Hepatic stellate cell (primary cell): ENCODE results near the gene CERS6.

Experiments
- DNase-seq: peaks from one replicate; pipeline ENCODE4 v3.0.0; 2011; ENCODE audit warnings: low spot score

The CERS6 gene

DNA sequence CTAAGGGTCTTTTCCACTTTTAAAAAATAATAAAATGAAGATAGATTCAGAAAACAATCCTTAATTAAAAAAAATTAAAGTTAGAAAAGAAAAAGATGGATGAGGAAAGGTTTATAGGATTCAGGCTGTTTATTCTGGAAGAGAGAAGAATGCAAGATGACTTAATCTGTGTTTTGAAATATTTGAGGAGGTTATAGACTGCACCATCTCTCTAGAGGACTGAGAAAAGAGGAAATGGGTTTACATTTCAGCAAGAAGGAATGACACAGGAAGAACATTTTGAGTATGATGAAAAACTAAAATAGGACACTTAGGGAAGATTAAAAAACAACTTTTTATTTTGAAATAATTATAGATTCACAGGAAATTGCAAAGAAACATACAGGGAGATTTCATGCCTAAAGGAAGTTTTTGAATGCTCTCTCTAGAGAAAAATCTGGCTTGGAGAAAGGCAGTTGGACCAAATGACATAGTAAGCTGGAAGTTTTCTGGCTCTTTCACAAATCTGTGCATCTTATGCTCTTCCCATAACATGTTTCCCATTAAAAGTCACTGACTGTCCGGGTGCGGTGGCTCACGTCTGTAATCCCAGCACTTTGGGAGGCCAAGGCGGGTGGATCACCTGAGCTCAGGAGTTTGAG lies 75.0 kb downstream of the CERS6 start:
- DNase-seq, result peak; percentile 37

DNA sequence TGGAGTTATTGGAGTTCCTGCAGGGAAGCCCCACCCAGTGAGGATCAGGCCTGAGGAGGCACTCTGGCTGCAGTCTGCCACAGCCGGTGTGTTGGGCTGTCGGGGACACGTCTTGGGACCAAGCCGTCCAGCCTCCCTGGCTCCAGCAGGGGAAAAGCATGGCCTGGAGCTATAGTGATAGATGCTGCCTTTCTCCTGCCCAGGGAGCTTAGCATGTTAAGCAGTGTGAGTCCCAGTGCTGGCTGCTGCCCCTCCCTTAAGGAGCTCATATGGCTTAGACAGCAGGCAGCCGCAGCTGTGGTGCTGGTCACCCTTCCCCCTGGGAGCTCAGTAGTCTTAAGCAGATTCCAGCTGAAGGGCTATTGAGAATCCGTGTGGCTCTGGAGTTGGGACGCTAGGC lies 78.9 kb downstream of the CERS6 start:
- DNase-seq, result no peak

DNA sequence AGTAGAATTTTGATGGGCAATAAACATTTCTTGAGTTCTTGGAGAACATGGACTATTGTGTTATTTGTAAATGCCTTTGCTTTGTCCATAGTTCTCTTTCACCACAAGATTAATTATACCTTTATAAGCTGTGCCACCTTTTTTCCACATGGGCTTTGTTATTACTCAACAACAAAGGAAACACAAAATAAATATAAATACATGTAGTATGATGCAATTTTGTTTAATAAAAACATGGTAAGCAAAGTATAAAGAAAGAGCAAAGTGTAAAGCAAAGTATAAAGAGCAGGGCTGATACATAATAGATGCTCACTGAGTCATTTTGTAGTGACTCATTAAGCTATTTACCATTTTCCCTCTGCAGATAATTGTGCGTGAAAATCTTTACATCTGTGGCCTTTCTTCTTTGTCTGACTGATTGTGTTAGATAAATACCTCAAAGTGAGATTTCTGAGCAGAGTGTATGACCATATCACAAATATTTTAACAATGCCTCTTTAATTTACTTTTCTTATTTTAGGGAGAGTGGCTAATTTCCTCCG lies 80.9 kb downstream of the CERS6 start:
- DNase-seq, result no peak

DNA sequence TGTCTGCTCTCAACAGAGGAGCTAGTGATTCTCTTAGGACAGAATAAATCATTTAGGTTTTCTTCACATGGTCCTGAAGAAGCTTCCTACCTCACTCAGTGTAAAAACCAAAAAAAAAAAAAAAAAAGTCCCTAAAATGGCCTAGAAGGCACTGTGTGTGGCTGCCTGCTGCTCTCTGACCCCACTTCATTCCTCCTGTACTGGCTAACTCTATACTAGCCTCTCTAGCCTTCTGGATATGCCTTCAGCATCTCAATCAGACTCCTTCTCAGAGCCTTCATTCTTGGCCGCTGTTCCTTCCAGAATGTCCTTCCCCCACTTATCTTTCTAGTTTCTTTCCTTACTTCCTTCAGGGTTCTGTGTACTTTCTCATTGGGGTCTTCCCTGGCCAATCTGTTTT lies 82.1 kb downstream of the CERS6 start:
- no peak for DNase-seq

DNA sequence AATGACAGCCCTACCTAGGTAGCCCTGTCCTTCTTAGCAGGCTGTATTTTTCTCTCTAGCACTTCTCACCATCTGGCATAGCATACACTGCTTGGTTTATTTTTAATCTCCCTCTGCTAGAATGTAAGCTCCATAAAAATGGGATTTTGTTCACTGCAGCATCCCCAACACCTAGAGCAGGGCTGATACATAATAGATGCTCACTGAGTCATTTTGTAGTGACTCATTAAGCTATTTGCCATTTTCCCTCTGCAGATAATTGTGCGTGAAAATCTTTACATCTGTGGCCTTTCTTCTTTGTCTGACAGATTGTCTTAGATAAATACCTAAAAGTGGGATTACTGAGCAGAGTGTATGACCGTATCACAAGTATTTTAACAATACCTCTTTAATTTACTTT lies 82.5 kb downstream of the CERS6 start:
- DNase-seq, result no peak

DNA sequence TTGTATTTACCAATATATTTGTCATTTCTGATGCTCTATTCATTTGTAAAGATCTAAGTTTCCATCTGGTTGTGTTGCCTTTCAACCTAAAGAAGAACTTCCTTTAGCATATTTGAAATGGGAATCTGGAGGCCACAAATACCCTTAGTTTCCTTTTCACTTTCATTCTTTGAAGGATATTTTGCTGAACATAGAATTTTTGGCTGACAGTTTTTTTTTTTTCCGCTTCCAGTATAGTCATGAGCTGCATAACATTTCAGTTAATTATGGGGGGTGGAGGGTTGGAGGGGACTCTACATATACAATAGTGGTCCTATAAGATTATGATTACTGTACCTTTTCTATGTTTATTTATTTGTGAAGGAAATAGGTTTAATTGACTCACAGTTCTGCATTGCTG lies 83.9 kb downstream of the CERS6 start:
- no peak for DNase-seq

DNA sequence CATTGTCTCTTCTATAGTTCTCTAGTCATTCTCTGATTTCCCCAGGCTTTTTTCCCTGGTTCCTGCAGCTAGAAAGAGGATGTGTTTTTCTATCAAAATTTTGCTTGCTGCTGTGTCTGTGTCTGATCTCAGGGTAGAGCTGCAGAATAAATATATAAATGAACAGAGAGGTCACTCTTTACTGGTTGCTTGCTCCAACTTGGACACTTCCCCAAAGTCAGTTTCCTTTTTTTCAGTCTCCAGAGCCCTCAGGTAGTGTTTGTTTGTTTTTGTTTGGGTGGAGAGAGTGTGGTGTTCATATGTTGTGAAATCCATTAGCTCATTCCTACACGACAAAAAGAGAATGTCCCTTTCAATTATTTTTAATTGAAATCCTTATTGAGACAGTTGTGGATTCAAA lies 85.8 kb downstream of the CERS6 start:
- DNase-seq, result no peak

DNA sequence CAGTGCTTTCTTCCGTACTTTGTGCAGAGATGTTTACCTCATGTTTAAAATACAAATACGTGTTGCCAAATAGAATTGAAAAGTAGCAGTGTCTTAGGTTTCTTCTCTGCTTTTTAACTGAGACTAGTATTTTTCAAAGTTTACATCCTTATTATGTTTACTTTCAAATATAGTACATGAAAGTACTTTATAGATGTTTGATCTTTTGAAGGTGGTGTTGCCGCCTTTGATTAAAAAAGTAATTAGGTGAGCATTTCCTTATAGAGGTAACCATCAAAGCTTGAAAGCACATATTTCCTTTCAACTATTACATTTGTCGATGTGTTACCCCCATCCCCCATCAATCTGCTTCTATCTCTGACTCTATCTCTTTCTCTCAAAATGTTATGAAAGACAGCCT lies 87.0 kb downstream of the CERS6 start:
- no peak for DNase-seq

DNA sequence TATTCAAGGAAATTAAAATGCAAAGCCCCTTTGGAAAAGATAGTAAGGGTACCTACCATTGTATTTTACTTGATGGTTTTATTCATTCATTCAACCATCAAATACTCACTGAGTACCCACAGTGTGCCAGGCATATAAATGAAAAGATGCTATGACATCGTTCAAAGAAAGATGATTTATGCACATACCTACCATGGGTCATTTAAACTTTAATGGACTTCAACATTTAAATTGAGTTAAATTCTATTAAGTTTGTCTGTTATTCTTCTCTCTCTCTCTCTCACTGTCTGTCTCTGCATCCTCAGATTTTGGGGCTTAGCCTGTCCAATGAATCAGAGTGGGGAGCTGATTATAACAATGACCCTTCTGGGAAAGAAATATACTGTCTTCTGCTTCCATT lies 87.9 kb downstream of the CERS6 start:
- no peak for DNase-seq

DNA sequence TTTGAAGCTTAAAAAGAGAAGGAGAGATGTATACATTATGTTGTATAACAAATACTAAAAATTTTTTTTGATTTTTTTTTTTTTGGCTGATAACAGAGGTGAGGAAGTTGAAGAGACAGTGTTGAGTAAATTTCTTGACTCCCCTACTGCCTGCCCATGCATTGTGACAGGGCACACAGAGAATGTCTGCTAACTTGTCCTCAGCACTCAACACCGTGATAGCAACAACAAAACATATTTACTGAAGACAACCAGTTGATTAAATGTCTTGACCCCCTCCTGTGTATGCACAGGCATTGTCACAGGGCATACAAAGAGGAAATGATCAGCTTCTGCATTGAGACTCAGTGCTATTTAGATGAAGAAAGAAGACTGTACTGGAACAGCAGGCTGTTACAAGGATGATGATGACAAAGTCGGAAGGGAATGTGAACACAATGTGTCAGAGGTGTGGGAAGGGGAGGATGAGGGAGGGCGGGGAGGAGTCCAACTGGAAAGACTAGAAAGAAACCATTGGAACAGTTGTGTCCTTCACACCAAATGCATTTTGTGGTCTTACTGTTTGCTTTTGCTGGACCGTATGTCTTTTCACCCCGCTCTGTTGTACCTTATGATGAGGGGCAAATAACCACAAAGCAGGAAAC lies 89.5 kb downstream of the CERS6 start:
- peak; percentile 45 for DNase-seq

DNA sequence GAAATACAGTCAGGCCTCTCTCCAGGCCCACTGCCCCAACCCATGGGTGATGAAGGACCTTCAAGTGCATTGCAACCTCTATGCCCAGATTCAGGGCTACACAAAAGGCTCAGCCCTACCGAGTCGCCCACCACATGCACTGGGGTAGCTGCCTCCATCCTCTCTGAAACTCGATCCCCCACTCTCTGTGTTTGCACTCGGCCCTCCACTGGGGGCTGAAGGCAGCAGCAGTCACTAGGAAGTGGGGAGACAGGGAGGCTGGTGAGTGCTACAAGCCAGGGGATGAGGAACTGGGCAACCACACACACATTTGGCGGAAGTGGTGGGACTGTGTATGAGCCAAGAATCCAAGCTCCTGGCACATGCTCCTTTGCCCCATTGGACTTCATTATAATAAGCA lies 94.6 kb downstream of the CERS6 start:
- no peak for DNase-seq

DNA sequence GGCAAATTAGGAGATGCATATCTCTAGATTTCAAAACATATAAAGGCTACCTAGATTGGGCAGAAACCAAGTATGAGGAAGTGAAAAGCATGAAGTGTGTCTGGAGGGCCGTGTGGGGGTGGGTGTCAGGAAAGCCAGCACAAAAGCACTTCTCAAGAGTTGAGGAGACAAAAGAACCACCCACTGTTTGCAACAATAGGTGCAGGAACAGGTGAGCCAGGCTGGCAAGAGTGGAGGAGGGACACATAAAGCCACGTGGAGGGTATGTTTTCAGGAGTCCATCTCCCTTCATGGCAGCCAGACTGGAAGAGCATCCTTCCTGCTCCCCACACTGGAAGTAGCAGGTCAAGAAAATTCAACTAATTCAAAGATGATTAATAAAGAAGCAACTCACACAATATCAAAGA lies 96.4 kb downstream of the CERS6 start:
- no peak for DNase-seq

DNA sequence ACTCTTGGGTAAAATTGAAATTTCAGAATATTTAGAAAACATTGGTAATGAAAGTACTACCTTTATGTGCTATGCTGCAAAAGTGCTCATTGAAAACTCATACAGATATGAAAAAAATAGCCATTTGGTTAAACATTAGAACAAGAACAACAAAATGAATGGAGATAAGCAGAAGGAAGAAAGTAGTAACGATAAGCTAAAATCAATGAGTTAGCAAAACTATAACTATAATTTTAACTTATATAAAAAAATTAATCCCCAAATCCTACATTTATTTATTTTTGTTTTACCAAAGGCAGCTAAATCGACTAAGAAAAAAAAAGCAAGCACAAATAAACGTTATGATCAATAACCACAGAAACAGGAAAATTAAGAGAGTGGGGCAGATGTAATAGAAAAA lies 99.2 kb downstream of the CERS6 start:
- DNase-seq, result no peak

DNA sequence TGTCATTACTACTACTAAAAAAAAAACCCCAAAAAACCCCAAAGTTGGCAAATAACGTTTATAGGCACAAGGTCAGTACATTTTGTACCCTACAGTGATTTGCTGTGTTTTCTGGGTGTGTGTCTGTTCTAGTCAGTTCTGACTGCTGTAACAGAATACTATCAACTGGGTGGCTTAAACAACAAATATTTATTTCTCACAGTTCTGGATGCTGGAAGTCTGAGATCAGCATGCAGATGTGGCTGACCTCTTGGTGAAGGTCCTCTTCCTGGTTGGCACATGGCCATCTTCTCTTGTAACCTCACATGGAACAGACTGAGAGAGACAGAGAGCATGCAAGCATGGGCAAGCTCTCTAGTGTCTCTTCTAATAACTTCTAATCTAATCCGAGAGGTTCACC lies 103.1 kb downstream of the CERS6 start:
- DNase-seq, result no peak

DNA sequence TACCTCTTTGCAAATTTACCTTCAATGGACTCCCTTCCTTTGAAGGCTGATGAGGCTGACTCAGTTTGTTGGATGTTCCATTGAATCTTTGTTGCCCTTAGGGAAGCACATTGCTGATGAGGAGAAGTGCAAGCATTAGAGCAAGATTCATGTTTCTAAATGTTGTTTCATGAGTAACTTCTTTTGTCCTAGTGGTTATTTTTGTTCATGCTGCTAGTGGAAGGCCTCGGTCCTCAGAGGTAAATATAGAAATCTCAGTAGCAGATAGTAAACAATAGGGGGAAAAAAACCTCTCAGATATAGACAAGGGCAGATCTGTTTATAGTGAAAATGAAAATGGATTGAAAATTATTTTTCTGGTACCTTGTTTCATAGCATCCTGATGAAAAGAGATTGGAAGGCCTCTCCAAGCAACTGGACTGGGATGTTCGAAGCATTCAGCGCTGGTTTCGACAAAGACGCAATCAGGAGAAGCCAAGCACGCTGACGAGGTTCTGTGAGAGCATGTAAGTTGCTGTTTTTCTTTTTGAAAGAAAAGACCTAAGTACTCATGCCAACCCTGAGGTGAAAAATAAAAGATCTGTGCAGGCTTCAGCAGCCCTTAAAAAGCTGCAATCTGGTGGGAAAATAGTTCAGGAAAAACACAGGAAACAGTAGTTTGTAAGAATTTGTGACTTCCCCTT lies 104.9 kb downstream of the CERS6 start:
- no peak for DNase-seq

DNA sequence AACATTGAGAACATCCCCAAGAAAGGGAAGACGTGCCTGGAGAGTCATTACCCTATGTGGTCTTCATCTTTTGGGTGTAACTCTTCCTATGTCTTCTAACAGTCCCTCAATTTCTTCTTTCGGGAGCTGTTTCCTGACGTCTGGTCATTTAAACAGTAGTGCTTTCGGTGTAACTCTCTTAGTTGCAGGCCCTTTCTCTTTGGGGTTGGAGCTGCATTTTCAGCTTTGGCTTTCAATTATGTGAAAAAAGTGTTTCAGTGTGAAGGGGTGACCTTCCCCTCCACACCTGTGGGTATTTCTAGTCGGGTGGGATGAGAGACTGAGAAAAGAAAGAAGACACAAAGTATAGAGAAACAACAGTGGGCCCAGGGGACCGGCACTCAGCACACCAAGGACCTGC lies 105.9 kb downstream of the CERS6 start:
- DNase-seq, result no peak

DNA sequence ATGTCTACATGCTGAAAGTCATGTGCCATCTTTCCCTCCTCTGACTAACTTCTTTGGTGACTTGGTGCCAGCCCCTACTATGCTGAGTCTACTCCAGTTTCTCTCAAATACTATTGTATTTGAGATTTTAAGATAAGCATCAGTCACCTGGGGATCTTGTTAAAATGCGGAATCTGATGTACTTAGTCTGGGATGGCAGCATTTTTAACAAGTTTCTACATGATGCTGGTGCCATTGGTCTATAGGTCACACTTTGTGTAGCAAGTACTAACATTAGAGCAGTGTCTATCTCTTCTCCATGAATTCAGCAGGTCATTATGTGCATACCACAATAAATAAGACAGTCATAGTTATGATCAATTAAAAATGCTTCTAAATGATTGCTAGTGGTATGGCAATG lies 106.9 kb downstream of the CERS6 start:
- DNase-seq, result no peak

DNA sequence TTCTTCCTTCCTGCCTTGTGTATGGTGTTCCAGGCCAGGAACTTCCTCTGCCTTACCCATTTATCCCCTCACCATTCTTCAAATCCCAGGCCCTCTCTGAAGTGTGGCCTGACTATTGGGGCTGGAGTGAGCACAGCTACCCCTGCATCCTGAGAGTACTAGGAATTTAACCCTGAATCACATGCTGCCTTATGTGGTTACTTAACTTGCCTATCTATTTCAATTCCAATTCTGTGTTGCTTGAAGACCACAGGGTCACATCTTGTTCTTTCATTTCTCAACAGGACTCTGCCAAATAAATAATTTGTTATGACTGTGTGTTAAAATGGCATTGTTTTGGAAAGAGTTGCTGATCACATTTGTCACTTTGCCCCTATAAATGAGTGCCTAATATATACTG lies 108.6 kb downstream of the CERS6 start:
- no peak for DNase-seq

DNA sequence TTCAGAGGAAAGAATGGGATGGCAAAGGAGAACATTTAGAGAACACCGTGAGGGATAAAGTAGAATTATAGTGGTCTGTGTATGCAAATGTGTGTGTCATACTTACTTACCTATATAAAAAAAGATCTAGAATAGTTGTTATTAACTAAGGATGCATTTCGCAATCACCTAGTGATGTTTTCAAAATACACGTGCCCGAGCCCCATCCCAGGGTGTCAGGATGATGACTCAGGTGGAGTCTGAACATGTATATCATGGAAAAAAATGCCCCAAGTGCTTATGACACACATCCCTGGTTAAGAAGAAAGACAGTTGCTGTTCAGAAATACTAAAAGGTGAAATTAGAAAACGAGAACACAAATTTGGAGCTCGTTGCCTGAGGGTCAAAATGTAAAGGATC lies 109.0 kb downstream of the CERS6 start:
- no peak for DNase-seq

DNA sequence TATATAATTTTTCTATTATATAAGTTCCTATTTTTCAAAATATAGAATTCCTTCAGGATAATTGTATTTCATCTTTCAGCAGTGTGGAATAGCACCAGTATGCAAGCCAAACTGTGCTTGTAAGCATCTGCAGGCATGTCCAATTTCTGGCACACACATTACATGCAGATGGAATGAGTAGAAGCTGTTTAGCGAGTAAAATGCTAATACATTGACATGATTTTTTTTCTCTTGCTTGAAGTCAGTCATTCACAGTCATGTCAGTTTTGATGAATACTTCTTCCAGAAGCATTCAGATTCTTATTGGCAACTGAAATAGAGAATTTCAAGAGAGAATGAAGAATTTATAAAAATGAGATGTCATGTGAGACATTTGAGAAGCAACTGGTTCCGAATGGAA lies 109.4 kb downstream of the CERS6 start:
- DNase-seq, result no peak

DNA sequence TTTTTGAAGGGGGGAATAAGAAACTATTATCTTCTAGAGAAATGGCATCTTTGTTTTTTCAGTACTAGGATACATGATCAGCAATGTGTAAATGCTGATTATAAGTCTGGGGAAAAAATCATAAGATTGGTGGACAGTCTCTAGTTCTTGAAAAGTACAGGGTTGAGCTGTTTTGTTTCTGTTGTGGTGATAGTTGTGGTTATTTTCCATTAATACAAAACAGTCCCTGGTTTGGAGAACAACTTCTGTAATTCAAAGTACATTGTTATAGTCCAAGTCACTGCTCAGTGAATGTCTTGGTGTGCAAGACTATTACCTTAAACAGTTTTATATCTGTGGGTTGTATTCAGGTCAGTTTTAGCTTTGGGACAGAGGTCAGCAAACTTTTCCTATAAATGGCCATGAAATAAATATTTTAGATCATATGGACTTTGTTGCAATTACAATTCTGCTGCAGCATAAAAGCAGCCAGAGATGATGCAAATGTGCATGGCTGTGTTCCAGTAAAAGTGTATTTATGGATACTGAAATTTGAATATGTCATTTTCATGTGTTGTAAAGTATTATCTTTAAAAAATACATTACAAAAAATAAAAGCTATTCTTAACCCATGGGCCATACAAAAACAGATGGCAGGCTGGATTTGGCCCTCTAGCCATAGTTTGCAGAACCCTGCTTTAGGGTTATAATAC lies 111.0 kb downstream of the CERS6 start:
- DNase-seq, result no peak

DNA sequence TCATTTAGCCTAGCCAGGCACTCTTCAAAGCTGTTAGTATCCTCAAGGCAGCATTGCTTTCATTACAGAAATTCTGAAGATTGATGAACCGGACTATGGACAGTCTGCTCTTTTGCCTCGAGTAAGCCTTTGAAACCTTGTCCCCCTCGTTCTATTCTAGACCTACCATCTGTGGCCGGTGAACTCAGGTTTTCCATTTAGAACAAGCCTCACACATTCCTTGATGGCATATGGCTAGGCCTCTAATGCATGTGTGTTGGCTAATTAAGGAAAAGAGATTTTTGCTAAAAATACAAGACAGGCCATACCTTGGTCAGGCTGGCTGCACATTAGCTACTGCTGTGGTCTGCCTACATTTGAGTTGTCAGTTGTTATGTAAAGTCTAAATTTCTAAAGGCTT lies 111.8 kb downstream of the CERS6 start:
- DNase-seq, result no peak
